Aorta (tissue), 5 donors: ENCODE measurements around the gene CNTNAP3B. TPM values are rescaled to one million over a fixed set of nuclear protein-coding genes. Genes with fewer than 3 reads are reported as not detected.
"Not testable (repeated sequence)": the region's sequence is repeated elsewhere in the genome, so short reads cannot be mapped to it uniquely, and the experiment has no call there.

Experiments
- ATAC-seq: fragments of 200-7000 bp; cut with Tn5 transposase; one replicate; pipeline ENCODE4 v1.9.1; 2022; ENCODE audit warnings: moderate library complexity; ENCODE audit not compliant: low FRiP score
- DNase-seq, 2 donors: peaks; one replicate each; pipeline ENCODE4 v3.0.0-alpha.2; 2020
- H3K27ac ChIP-seq, 2 donors: one replicate each; pipeline ENCODE4 v1.5.1; 2013; ENCODE audit warnings: low read length in 2 of 2, mild to moderate bottlenecking in 2 of 2, moderate library complexity in 2 of 2, control low read depth in 1 of 2, inconsistent platforms in 1 of 2, low read depth in 1 of 2
- H3K27me3 ChIP-seq, 2 donors: one replicate each; pipeline ENCODE4 v1.6.1; 2013; ENCODE audit warnings: control low read depth in 1 of 2, low read length in 1 of 2, mild to moderate bottlenecking in 1 of 2, moderate library complexity in 1 of 2; ENCODE audit not compliant: insufficient read depth in 2 of 2, control insufficient read depth in 1 of 2
- H3K36me3 ChIP-seq, 2 donors: one replicate each; pipeline ENCODE4 v1.6.1; 2013; ENCODE audit warnings: control low read depth in 1 of 2, low read length in 1 of 2, mild to moderate bottlenecking in 1 of 2; ENCODE audit not compliant: insufficient read depth in 2 of 2, control insufficient read depth in 1 of 2
- H3K4me1 ChIP-seq, 2 donors: one replicate each; pipeline ENCODE4 v1.6.1; 2013; ENCODE audit warnings: low read length in 2 of 2, control low read depth in 1 of 2, mild to moderate bottlenecking in 1 of 2, moderate library complexity in 1 of 2; ENCODE audit not compliant: insufficient read depth in 2 of 2, control insufficient read depth in 1 of 2
- H3K4me3 ChIP-seq, 2 donors: one replicate each; pipeline ENCODE4 v1.5.1; 2013; ENCODE audit warnings: low read length in 2 of 2, control low read depth in 1 of 2, mild to moderate bottlenecking in 1 of 2
- H3K9me3 ChIP-seq: one replicate; pipeline ENCODE4 v1.6.1; 2013; ENCODE audit warnings: mild to moderate bottlenecking, low read length; ENCODE audit not compliant: control insufficient read depth
- WGBS, 2 donors: extraction: QIAGEN DNeasy Blood & Tissue Kit; methylation state at CpG; one replicate each; pipeline ENCODE4 v1.1.7; 2013; 5-methylcytosine and 5-hydroxymethylcytosine counted together
- intact Hi-C, 2 donors: fragments of 100-400 bp; cut with DNase I; formaldehyde crosslinking; loops; one replicate each; pipeline versions ENCODE4 v1.14.2 to v1.15.0; 2022
- polyA plus RNA-seq, 2 donors: library from polyadenylated mRNA; stranded (reverse); fragments of 200-250 nt; gene quantifications; one replicate each; pipeline ENCODE4 v1.2.3, GENCODE V29; 2013
- total RNA-seq, 2 donors: library from RNA; stranded (reverse); fragmentation: NEBNext Ultra II Directional; extraction: Animal tissue kit (Norgen Biotek cat#: 25700); gene quantifications; one replicate each; pipeline ENCODE4 v1.2.1, GENCODE V29; 2021
- donor health status: healthy with polysubstance abuse.
- donor health status: Bipolar disorder and iron deficiency.
- donor health status: DM: no; HTN: no; CAD: no.
- donor health status: DM: no; HTN: no; CAD: no.
- donor health status: DM: yes; HTN: yes; CAD: no.

Gene CNTNAP3B
- total and polyA plus RNA-seq, 4 donors: 1.6 to 45.9 (median 21.1) TPM

- not testable (repeated sequence) for ATAC-seq
- WGBS, 2 donors: 9 to 15% methylated on average over 6 to 7 of the region's 9 CpGs
Observed at GRCh38 chr9:42014317-42014716, 114.9 kb downstream of the CNTNAP3B start.

DNA sequence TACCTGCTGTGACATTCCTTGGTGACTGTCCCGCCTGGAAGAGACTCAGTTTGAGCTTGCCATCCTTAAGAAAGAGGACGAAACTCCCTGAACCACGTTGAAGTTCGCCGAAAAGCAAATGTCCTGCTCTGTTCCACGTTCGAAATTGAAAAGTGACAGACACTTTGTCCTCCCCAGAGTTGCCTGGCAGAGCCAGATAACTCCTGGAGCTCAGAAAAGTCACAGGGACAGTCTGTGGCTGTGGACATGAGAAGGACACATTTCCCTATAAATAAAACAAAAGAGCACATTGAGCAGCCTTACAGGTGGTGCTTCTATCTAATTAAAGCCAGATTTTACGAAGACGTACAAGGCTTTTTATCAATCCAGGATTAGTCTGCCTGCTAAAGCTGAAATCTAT, 137.6 kb downstream of the CNTNAP3B start:
- H3K27me3 ChIP-seq, H3K27ac ChIP-seq, H3K36me3 ChIP-seq, intact Hi-C loops, ATAC-seq, H3K4me1 ChIP-seq, H3K9me3 ChIP-seq, H3K4me3 ChIP-seq, DNase-seq: not testable (repeated sequence)
- no CpG with 5 or more reads among the region's 9 CpGs for WGBS, 2 donors

More at GRCh38 chr9:42014317-42014716, 114.9 kb downstream of the CNTNAP3B start:
- intact Hi-C loops, H3K27ac ChIP-seq, H3K36me3 ChIP-seq, DNase-seq, H3K4me3 ChIP-seq, H3K27me3 ChIP-seq, H3K4me1 ChIP-seq, H3K9me3 ChIP-seq: not testable (repeated sequence)

- WGBS, 2 donors: no CpG with 5 or more reads among the region's 2 CpGs
- H3K36me3 ChIP-seq, H3K9me3 ChIP-seq, ATAC-seq, H3K4me1 ChIP-seq, DNase-seq, H3K27me3 ChIP-seq, H3K27ac ChIP-seq, H3K4me3 ChIP-seq, intact Hi-C loops: not testable (repeated sequence)
Observed at GRCh38 chr9:41980271-41980670, 149.0 kb downstream of the CNTNAP3B start.

- DNase-seq, ATAC-seq, H3K4me3 ChIP-seq, H3K27me3 ChIP-seq, H3K36me3 ChIP-seq, H3K4me1 ChIP-seq, intact Hi-C loops, H3K9me3 ChIP-seq, H3K27ac ChIP-seq: not testable (repeated sequence)
- no CpG with 5 or more reads among the region's 5 CpGs for WGBS, 2 donors
Observed at GRCh38 chr9:41977965-41978600, 151.1 kb downstream of the CNTNAP3B start.

DNA sequence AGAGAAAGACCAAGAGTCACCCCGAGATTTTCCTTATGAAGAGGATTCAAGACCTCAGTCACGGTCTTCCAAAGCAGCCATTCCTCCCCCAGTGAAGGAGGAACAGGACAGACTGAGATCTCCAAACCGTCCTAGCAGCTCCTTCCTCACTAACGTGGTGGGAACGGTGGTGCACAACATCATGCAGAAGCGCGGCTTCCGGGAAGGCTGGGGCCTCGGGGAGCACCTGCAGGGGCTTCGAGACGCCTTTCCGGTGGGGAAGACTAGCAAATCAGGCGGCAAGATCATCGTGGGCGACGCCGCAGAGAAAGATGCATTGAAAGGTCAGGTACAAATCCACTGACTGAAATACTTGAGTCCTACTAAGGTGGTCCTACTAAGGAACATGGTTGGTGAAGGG, 154.3 kb downstream of the CNTNAP3B start:
- not testable (repeated sequence) for ATAC-seq

GRCh38 chr9:41953007-41953406, 176.2 kb downstream of the CNTNAP3B start:
- H3K9me3 ChIP-seq, H3K27ac ChIP-seq, H3K27me3 ChIP-seq, H3K36me3 ChIP-seq, H3K4me1 ChIP-seq, H3K4me3 ChIP-seq, ATAC-seq, intact Hi-C loops, DNase-seq: not testable (repeated sequence)
- WGBS, 2 donors: 57 to 66% methylated on average over 40 to 43 of the region's 43 CpGs

More for the DNA sequence above, 154.3 kb downstream of the CNTNAP3B start:
- H3K9me3 ChIP-seq, H3K4me3 ChIP-seq, H3K4me1 ChIP-seq, intact Hi-C loops, H3K36me3 ChIP-seq, DNase-seq, H3K27me3 ChIP-seq, H3K27ac ChIP-seq: not testable (repeated sequence)
- WGBS, 2 donors: 95 to 98% methylated on average over 12 to 15 of the region's 17 CpGs

DNA sequence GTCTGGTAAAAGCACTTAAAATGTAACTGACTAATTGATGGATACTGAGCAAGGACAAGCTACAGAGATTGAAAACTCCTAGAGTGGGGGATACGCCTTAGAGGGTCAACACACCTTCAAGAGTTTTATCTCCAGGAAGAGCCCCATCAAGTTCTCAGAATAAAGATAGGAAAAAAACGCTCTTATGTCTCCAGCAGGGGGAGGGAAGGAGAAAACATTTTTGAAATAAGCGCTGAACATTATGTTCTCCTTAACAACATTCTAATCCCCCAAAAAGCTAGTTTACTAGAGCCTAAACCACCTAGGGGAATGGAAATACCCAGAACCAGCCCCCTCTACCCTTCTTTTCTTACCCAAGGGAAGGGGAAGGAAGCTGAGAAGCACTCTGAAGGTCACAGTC, 187.5 kb downstream of the CNTNAP3B start:
- intact Hi-C loops, DNase-seq, H3K27me3 ChIP-seq, H3K36me3 ChIP-seq, H3K4me1 ChIP-seq, H3K27ac ChIP-seq, H3K9me3 ChIP-seq, H3K4me3 ChIP-seq: not testable (repeated sequence)
- 81 to 93% methylated on average over 2 of the region's 3 CpGs for WGBS, 2 donors
- ATAC-seq: peak; percentile 54

- H3K36me3 ChIP-seq, H3K27ac ChIP-seq, H3K27me3 ChIP-seq, DNase-seq, ATAC-seq, H3K4me3 ChIP-seq, H3K9me3 ChIP-seq, H3K4me1 ChIP-seq, intact Hi-C loops: not testable (repeated sequence)
Observed at GRCh38 chr9:41938143-41938542, 191.1 kb downstream of the CNTNAP3B start.

GRCh38 chr9:41935727-41936126, 193.5 kb downstream of the CNTNAP3B start:
- ATAC-seq: peak; percentile 54
- intact Hi-C loops, H3K9me3 ChIP-seq, H3K36me3 ChIP-seq, H3K4me3 ChIP-seq, H3K4me1 ChIP-seq, DNase-seq, H3K27ac ChIP-seq, H3K27me3 ChIP-seq: not testable (repeated sequence)
- 74 to 85% methylated on average over 3 of the region's 3 CpGs for WGBS, 2 donors
